ENCODE results near the gene CEP164. TPM values are rescaled to one million over a fixed set of nuclear protein-coding genes. Genes with fewer than 3 reads are reported as not detected.

CEP164 gene
- total and polyA plus RNA-seq, 2 of the 4 experiments (the other 2 are of a cell fraction): 23.3 to 26.9 TPM

DNA sequence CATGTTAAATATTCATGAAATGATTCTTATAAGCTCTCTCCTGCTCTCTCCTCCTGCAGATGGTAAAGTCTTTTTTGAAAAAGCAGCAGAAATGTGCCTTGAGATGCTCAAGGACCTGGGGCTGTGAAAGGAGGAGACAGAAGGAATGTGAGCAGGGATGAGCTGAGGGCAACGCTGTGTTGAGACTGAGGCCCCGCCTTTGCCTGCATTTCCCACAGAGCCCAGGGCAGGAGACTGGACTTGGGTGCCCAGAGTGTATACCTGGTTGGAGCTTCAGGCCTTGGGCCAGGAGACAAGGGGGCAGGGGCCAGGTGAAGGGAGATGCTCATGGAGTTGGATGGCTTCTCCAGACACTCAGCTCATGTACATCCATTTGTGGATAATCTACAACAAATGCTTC is 39.2 kb downstream of the CEP164 start:
- Histone ChIP-seq H3K9me3 (ENCODE audit: control insufficient read depth, insufficient read depth, low read length) (no peaks in the 10 kb centered on the region), H3K23ac (ENCODE audit: low read depth, low read length) (no peak overlapping the region), H3K36me3 (ENCODE audit: control insufficient read depth, insufficient read depth, low read length) (peaks cover 44% of the 10 kb centered on the region), H3K27me3 (ENCODE audit: control insufficient read depth, insufficient read depth, low read length) (no peaks in the 10 kb centered on the region), H3K18ac (ENCODE audit: low read depth, low read length) (no peak overlapping the region), H3K4me1 (ENCODE audit: control insufficient read depth, insufficient read depth, low read length) (0 out of 2 replicates have a peak, but pooled peaks cover 2% of the 10 kb centered on the region), H3K9ac (ENCODE audit: low read depth, low read length) (no peak overlapping the region), H3K79me1 (ENCODE audit: low read depth in 1 of 2, low read length in 2 of 2) (peaks cover 4% of the 10 kb centered on the region in 2 experiments; a peak in 1 of 4 replicates), H4K8ac (ENCODE audit: low read depth in 2 of 2, low read length in 2 of 2) (no peak overlapping the region), H3K4me3 (ENCODE audit: insufficient read depth, low read depth, low read length) (no peak overlapping the region), H3K56ac (ENCODE audit: extremely low read depth, insufficient read depth, low read length) (no peak overlapping the region), H2BK20ac (ENCODE audit: low read depth, low read length) (no peak overlapping the region), H2BK120ac (ENCODE audit: low read depth, low read length) (no peak overlapping the region), H3K14ac (replicated peaks; ENCODE audit: low read depth, low read length) (no peak overlapping the region), H2AK5ac (ENCODE audit: low read depth, low read length) (no peak overlapping the region), H3K27ac (ENCODE audit: insufficient read depth, low read length) (no peak overlapping the region), H2BK5ac (ENCODE audit: low read depth, low read length, poor library complexity, severe bottlenecking) (no peak overlapping the region), H2AK9ac (replicated peaks; ENCODE audit: low read depth, low read length, poor library complexity) (no peak overlapping the region), H4K91ac (ENCODE audit: insufficient read depth, low read depth, low read length) (no peak overlapping the region), H2AFZ (replicated peaks; ENCODE audit: low read length, poor library complexity) (no peak overlapping the region), H3K4me2 (ENCODE audit: low read depth, low read length) (no peak overlapping the region), H3K9me1 (ENCODE audit: insufficient read depth, low read length) (peaks cover 10% of the 10 kb centered on the region), H4K20me1 (ENCODE audit: insufficient read depth, low read length) (no peaks in the 10 kb centered on the region), H3K4ac (ENCODE audit: low read depth, low read length) (no peak overlapping the region), H4K5ac (ENCODE audit: low read depth, low read length) (no peak overlapping the region), H2BK15ac (ENCODE audit: low read depth, low read length) (no peak overlapping the region)
- in situ Hi-C loops (cut with MboI; ENCODE audit: low sequenced_read_pairs): loop anchor here (25.0 kb wide), 1 partner anchor 995 kb away; the partner anchor contains the start of gene UBE4A
- dilution Hi-C loops (cut with HindIII; ENCODE audit: low sequenced_read_pairs, unreplicated experiment): no loop called here
- no peak for TF ChIP-seq CHD1 (IDR thresholded peaks at IDR 0.05; ENCODE audit: low read depth, low read length)
- no peak for TF ChIP-seq MAZ (IDR thresholded peaks at IDR 0.05; ENCODE audit: borderline replicate concordance, low read depth, low read length)
- no peak for TF ChIP-seq NFE2L2 (IDR thresholded peaks at IDR 0.05; ENCODE audit: low read depth, low read length)
- 84% methylated on average over 2 of the region's 2 CpGs; no CpG with 5 or more reads in 1 of the 2 experiments for WGBS, 2 experiments (ENCODE audit: extremely low coverage in 2 of 2, insufficient read length in 1 of 2)
- BruUV-seq (replicated peaks): no TSS peak
- no peak for DNase-seq
- ChIA-PET CTCF (no interaction called here), POLR2A (ENCODE audit: unreplicated experiment) (no interaction called here)
- no peak for ATAC-seq (ENCODE audit: low read depth)
- intact Hi-C loops (cut with micrococcal nuclease): no loop called here

All from IMR-90 (cell line).